OCI-LY7 (cell line): Measurements from ENCODE around the gene NTN4. TPM values are rescaled to one million over a fixed set of nuclear protein-coding genes. Genes with fewer than 3 reads are reported as not detected.

ENCODE experiments used
- BruUV-seq: library from RNA; stranded (reverse); fragments of 400-500 nt; replicated peaks from 2 replicates; lab custom pipeline; 2021; lab: Mats Ljungman, UMichigan
- CTCF ChIA-PET: fragments of 300-600 bp; sonication (Branson Sonifier 250); formaldehyde crosslinking; loops from one replicate; lab custom pipeline; 2022; ENCODE audit warnings: antibody characterized with exemption; ENCODE audit not compliant: unreplicated experiment; lab: Charles Lee
- POLR2A ChIA-PET: fragments of 300-600 bp; sonication (Branson Sonifier 250); formaldehyde crosslinking; loops from one replicate; lab custom pipeline; 2022; ENCODE audit warnings: antibody characterized with exemption; lab: Charles Lee
- DNase-seq: peaks from one replicate; pipeline ENCODE4 v3.0.0-alpha.2; 2015; ENCODE audit warnings: low spot score
- H2AFZ ChIP-seq: fragments of 200-600 bp; sonication (generic), shearing (Covaris generic); 2 replicates; pipeline ENCODE4 v1.6.1; 2014; ENCODE audit warnings: mild to moderate bottlenecking, antibody characterized with exemption, low read length, moderate library complexity
- H3K27ac ChIP-seq: fragments of 200-600 bp; sonication (generic); 2 replicates; pipeline ENCODE4 v1.5.1; 2014; ENCODE audit warnings: mixed run types, low read depth, mild to moderate bottlenecking, moderate library complexity, low read length, inconsistent platforms; ENCODE audit not compliant: poor library complexity, severe bottlenecking
- H3K36me3 ChIP-seq: fragments of 200-600 bp; sonication (generic); 2 replicates; pipeline ENCODE4 v1.6.1; 2014; ENCODE audit warnings: mild to moderate bottlenecking, antibody characterized with exemption, low read length, moderate library complexity, mixed read lengths; ENCODE audit not compliant: insufficient read depth
- H3K4me1 ChIP-seq: fragments of 200-600 bp; sonication (generic); 2 replicates; pipeline ENCODE4 v1.5.1; 2014; ENCODE audit warnings: mild to moderate bottlenecking, low read length; ENCODE audit not compliant: insufficient read depth, poor library complexity, severe bottlenecking
- H3K4me2 ChIP-seq: fragments of 200-600 bp; sonication (generic); 2 replicates; pipeline ENCODE4 v1.6.1; 2014; ENCODE audit warnings: mild to moderate bottlenecking, low read length
- H3K4me3 ChIP-seq: fragments of 200-600 bp; sonication (generic); 2 replicates; pipeline ENCODE4 v1.5.1; 2014; ENCODE audit warnings: mild to moderate bottlenecking, low read depth, low read length; ENCODE audit not compliant: poor library complexity, severe bottlenecking
- H3K79me2 ChIP-seq: fragments of 200-600 bp; sonication (generic); 2 replicates; pipeline ENCODE4 v1.6.1; 2016; ENCODE audit warnings: low read depth, mild to moderate bottlenecking, low read length, moderate library complexity, mixed read lengths; ENCODE audit not compliant: insufficient read depth
- H3K9me2 ChIP-seq: fragments of 200-600 bp; sonication (generic); 2 replicates; pipeline ENCODE4 v1.6.1; 2016; ENCODE audit warnings: mild to moderate bottlenecking, low read length, mixed read lengths; ENCODE audit not compliant: insufficient read depth
- H3K9me3 ChIP-seq: fragments of 200-600 bp; sonication (generic); 2 replicates; pipeline ENCODE4 v1.6.1; 2014; ENCODE audit warnings: mild to moderate bottlenecking, mixed run types, low read length, mixed read lengths
- H4K20me1 ChIP-seq: fragments of 200-600 bp; sonication (generic); 2 replicates; pipeline ENCODE4 v1.6.1; 2014; ENCODE audit warnings: mild to moderate bottlenecking, antibody characterized with exemption, low read length, moderate library complexity, mixed read lengths; ENCODE audit not compliant: insufficient read depth
- EZH2phosphoT487 ChIP-seq: fragments of 200-600 bp; sonication (generic); IDR thresholded peaks from 2 replicates; pipeline ENCODE4 v1.6.1; 2018; ENCODE audit warnings: low read depth, borderline replicate concordance, mild to moderate bottlenecking, mixed run types, antibody characterized with exemption, low read length, moderate library complexity, mixed read lengths
- intact Hi-C: fragments of 100-400 bp; cut with micrococcal nuclease; formaldehyde crosslinking; loops from one replicate; pipeline ENCODE4 v1.10.0; 2022; ENCODE audit not compliant: unreplicated experiment
- total RNA-seq, 2 experiments: library from RNA; depleted of rRNA in 1 of 2; stranded (reverse); fragments of >200 nt in 1 of 2; shearing (Covaris generic) in 1 of 2; gene quantifications; 2 replicates each; pipeline ENCODE4 v1.2.3, GENCODE V29; 2014 to 2022
- TF ChIP-seq, protein P1 (sequence below): fragments of 200-600 bp; sonication (generic); conservative IDR thresholded peaks from 2 replicates; pipeline ENCODE4 v1.5.1; 2014; ENCODE audit warnings: mild to moderate bottlenecking, antibody characterized with exemption, low read length, moderate library complexity, mixed read lengths

The NTN4 gene
- total RNA-seq, 2 experiments from 2014 or later = not detected

DNA sequence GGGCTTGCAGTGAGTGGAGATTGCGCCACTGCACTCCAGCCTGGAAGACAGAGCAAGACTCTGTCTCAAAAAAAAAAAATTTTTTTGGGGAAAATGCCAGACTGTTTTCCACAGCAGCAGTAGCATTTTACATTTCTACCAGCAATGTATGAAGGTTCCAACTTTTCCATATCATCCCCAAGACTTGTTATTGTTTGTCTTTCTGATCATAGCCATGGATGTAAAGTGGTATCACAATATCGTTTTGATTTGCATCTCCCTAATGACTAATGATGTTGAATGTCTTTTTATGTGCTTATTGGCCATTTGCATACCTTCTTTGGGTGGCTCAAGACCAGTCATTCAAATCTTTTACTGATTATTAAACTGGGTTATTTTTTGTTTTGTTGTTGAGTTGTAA, 63.7 kb downstream of the NTN4 start:
- Histone ChIP-seq H3K9me2 (no peaks in the 10 kb centered on the region), H3K27ac (no peak overlapping the region), H3K9me3 (0 out of 2 replicates have a peak, but pooled peaks cover 8% of the 10 kb centered on the region), H2AFZ (no peak overlapping the region), H3K79me2 (no peaks in the 10 kb centered on the region), H3K4me1 (peaks cover 5% of the 10 kb centered on the region), H3K4me3 (no peak overlapping the region), H3K4me2 (no peak overlapping the region), H3K36me3 (no peaks in the 10 kb centered on the region), H4K20me1 (no peaks in the 10 kb centered on the region)
- no peak for DNase-seq
- POLR2A ChIA-PET = no interaction called here
- no TSS peak for BruUV-seq
- CTCF ChIA-PET = no interaction called here
- intact Hi-C loops = no loop called here
- no peak for TF ChIP-seq EZH2phosphoT487
- TF ChIP-seq, protein P1, sequence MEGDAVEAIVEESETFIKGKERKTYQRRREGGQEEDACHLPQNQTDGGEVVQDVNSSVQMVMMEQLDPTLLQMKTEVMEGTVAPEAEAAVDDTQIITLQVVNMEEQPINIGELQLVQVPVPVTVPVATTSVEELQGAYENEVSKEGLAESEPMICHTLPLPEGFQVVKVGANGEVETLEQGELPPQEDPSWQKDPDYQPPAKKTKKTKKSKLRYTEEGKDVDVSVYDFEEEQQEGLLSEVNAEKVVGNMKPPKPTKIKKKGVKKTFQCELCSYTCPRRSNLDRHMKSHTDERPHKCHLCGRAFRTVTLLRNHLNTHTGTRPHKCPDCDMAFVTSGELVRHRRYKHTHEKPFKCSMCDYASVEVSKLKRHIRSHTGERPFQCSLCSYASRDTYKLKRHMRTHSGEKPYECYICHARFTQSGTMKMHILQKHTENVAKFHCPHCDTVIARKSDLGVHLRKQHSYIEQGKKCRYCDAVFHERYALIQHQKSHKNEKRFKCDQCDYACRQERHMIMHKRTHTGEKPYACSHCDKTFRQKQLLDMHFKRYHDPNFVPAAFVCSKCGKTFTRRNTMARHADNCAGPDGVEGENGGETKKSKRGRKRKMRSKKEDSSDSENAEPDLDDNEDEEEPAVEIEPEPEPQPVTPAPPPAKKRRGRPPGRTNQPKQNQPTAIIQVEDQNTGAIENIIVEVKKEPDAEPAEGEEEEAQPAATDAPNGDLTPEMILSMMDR = no peak

DNA sequence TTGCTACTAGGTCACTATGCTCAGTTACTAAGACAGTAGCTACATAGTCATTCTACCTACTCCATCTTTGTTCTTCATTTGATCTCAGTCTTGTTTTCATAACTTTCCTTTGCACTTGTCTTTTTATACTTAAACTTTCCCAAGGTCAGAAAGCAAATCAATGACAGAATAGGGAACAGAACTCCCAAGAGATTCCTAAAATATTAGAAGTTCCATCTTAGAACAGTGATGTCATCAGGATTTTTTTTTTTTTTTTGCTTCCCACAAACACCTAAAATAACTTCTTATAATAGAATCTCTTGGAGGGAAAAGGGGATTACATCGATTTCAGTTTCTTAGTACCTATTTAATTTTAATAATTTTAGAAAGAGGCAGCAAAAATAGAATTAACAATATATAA, 65.8 kb downstream of the NTN4 start:
- H3K4me2 ChIP-seq = no peak overlapping the region
- BruUV-seq = no TSS peak
- no peaks in the 10 kb centered on the region for H3K9me2 ChIP-seq
- intact Hi-C loops = no loop called here
- no peaks in the 10 kb centered on the region for H3K36me3 ChIP-seq
- no peaks in the 10 kb centered on the region for H3K79me2 ChIP-seq
- no peaks in the 10 kb centered on the region for H4K20me1 ChIP-seq
- ChIA-PET POLR2A (no interaction called here), CTCF (no interaction called here)
- H3K9me3 ChIP-seq = 0 out of 2 replicates have a peak, but pooled peaks cover 8% of the 10 kb centered on the region
- H2AFZ ChIP-seq = no peak overlapping the region
- no peaks in the 10 kb centered on the region for H3K4me1 ChIP-seq
- no peak for DNase-seq
- no peak overlapping the region for H3K4me3 ChIP-seq
- H3K27ac ChIP-seq = no peak overlapping the region
- TF ChIP-seq, protein P1 = no peak
- TF ChIP-seq EZH2phosphoT487 = no peak

DNA sequence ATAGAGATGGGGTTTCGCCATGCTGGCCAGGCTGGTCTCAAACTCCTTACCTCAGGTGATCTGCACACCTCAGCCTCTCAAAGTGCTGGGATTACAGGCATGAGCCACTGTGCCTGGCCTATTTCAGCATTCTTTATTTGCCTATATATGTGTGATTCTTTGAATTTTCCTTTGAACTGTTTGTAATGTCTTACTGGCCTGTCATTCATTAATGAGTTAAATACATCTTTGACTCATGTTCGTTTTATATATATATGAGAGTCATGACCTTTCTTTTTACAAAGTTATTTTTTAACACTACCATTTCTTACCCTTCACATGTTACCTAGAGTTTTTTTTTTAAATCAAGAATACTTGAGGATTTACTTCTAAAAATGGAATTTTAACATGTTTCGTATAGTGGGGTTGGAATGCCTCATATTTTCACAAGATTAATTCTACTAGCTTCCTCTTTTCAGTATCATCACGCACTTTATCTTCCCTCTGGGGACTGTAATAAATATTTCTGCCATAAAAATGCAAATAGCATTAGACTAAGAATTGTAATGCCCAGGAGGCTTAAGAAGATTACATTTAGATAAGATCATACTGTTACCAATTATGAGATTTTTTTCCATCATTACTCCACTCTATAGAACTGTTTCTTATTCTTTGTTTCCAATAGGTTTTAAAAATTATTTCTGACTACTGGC, 66.7 kb downstream of the NTN4 start:
- DNase-seq = no peak
- Histone ChIP-seq H3K79me2 (no peaks in the 10 kb centered on the region), H3K4me2 (no peak overlapping the region), H3K4me3 (no peak overlapping the region), H3K9me2 (no peaks in the 10 kb centered on the region), H3K4me1 (no peaks in the 10 kb centered on the region), H3K36me3 (no peaks in the 10 kb centered on the region), H3K27ac (no peak overlapping the region), H4K20me1 (no peaks in the 10 kb centered on the region), H2AFZ (no peak overlapping the region), H3K9me3 (0 out of 2 replicates have a peak, but pooled peaks cover 8% of the 10 kb centered on the region)
- ChIA-PET POLR2A (interaction anchor here (0.6 kb wide), 1 partner anchor 150 kb away, joined by 6 read pairs; no protein-coding TSS in a partner anchor), CTCF (no interaction called here)
- TF ChIP-seq, protein P1 = no peak
- TF ChIP-seq EZH2phosphoT487 = no peak
- BruUV-seq = no TSS peak
- intact Hi-C loops = no loop called here
